ENCODE measurements around the gene SPATA21. TPM values are rescaled to one million over a fixed set of nuclear protein-coding genes. Genes with fewer than 3 reads are reported as not detected.
"Not testable (repeated sequence)": the region's sequence is repeated elsewhere in the genome, so short reads cannot be mapped to it uniquely, and the experiment has no call there.

Gene SPATA21
- total RNA-seq (1 to 10 TPM; 2.7 to 6.0 TPM), polyA plus RNA-seq (ENCODE audit: insufficient read depth, low read depth, low replicate concordance) (10.2 TPM)
- long read RNA-seq, donor 1 = 0 reads
- long read RNA-seq, donor 2 = 0 reads

- no peak for DNase-seq
- Histone ChIP-seq H3K36me3 (ENCODE audit: low read depth, missing control alignments) (no peaks in the 10 kb centered on the region), H3K4me1 (peaks cover 3% of the 10 kb centered on the region), H3K27me3 (no peaks in the 10 kb centered on the region), H3K9me3 (no peaks in the 10 kb centered on the region), H3K27ac (no peak within 1 kb of the TSS), H3K4me3 (no peak within 1 kb of the TSS)
- intact Hi-C loops (cut with DNase I; ENCODE audit: low total_unique reads) = no loop called here
- WGBS, 2 donors = 81 to 83% methylated on average over 3 of the region's 3 CpGs
- TF ChIP-seq CTCF (IDR thresholded peaks at IDR 0.05) (no peak), POLR2A (IDR thresholded peaks at IDR 0.05) (no peak)
Measured at GRCh38 chr1:16436946-16437474, at the start of gene SPATA21. Gene SPATA21, minus strand, starts transcription at chr1:16437424. Its CDS starts 6,053 bp downstream, at chr1:16431371.

- H3K36me3 ChIP-seq (ENCODE audit: low read depth, missing control alignments); intact Hi-C loops (cut with DNase I; ENCODE audit: low total_unique reads); H3K27me3 ChIP-seq; H3K27ac ChIP-seq; DNase-seq; H3K9me3 ChIP-seq; H3K4me1 ChIP-seq; H3K4me3 ChIP-seq: not testable (repeated sequence)
Measured at GRCh38 chr1:16487011-16487410, 49.8 kb upstream of the SPATA21 start.

GRCh38 chr1:16486316-16486715 is 49.1 kb upstream of the SPATA21 start:
- H3K4me1 ChIP-seq; H3K27me3 ChIP-seq; H3K36me3 ChIP-seq (ENCODE audit: low read depth, missing control alignments); DNase-seq; H3K9me3 ChIP-seq; H3K4me3 ChIP-seq; intact Hi-C loops (cut with DNase I; ENCODE audit: low total_unique reads); H3K27ac ChIP-seq: not testable (repeated sequence)
- 67 to 86% methylated on average over 7 to 8 of the region's 8 CpGs for WGBS, 2 donors

GRCh38 chr1:16484931-16485330 is 47.7 kb upstream of the SPATA21 start:
- no peaks in the 10 kb centered on the region for H3K9me3 ChIP-seq
- no peaks in the 10 kb centered on the region for H3K36me3 ChIP-seq (ENCODE audit: low read depth, missing control alignments)
- H3K4me1 ChIP-seq = no peaks in the 10 kb centered on the region
- WGBS, 2 donors = 87 to 88% methylated on average over 3 to 6 of the region's 6 CpGs
- intact Hi-C loops (cut with DNase I; ENCODE audit: low total_unique reads) = no loop called here
- no peak overlapping the region for H3K4me3 ChIP-seq
- H3K27ac ChIP-seq = no peak overlapping the region
- DNase-seq = no peak
- H3K27me3 ChIP-seq = no peaks in the 10 kb centered on the region
- TF ChIP-seq POLR2A (IDR thresholded peaks at IDR 0.05) (no peak), CTCF (IDR thresholded peaks at IDR 0.05) (no peak)

- DNase-seq = no peak
- H3K4me1 ChIP-seq = no peaks in the 10 kb centered on the region
- WGBS, 2 donors = 67 to 72% methylated on average over 5 to 8 of the region's 8 CpGs
- H3K27ac ChIP-seq = no peak overlapping the region
- H3K4me3 ChIP-seq = no peak overlapping the region
- TF ChIP-seq CTCF (IDR thresholded peaks at IDR 0.05) (no peak), POLR2A (IDR thresholded peaks at IDR 0.05) (no peak)
- H3K36me3 ChIP-seq (ENCODE audit: low read depth, missing control alignments) = no peaks in the 10 kb centered on the region
- H3K27me3 ChIP-seq = no peaks in the 10 kb centered on the region
- intact Hi-C loops (cut with DNase I; ENCODE audit: low total_unique reads) = no loop called here
- H3K9me3 ChIP-seq = no peaks in the 10 kb centered on the region
Measured at GRCh38 chr1:16484501-16484835, 47.2 kb upstream of the SPATA21 start.

GRCh38 chr1:16483639-16484500 is 46.6 kb upstream of the SPATA21 start:
- H3K36me3 ChIP-seq (ENCODE audit: low read depth, missing control alignments); H3K27me3 ChIP-seq; H3K4me1 ChIP-seq; intact Hi-C loops (cut with DNase I; ENCODE audit: low total_unique reads); DNase-seq; H3K27ac ChIP-seq; H3K9me3 ChIP-seq: not testable (repeated sequence)
- peak overlapping the region in 1 of 2 donors; percentile 20 for H3K4me3 ChIP-seq
- 65 to 69% methylated on average over 16 to 43 of the region's 45 CpGs for WGBS, 2 donors

GRCh38 chr1:16483146-16483545 is 45.9 kb upstream of the SPATA21 start:
- WGBS, 2 donors = 78 to 81% methylated on average over 16 to 26 of the region's 26 CpGs
- H3K36me3 ChIP-seq (ENCODE audit: low read depth, missing control alignments); H3K27me3 ChIP-seq; H3K9me3 ChIP-seq; DNase-seq; H3K4me1 ChIP-seq; intact Hi-C loops (cut with DNase I; ENCODE audit: low total_unique reads); H3K27ac ChIP-seq: not testable (repeated sequence)
- H3K4me3 ChIP-seq = peak overlapping the region in 1 of 2 donors; percentile 20

Measured in testis (tissue), 5 donors.